Osteocyte (in vitro differentiated cells): Measurements from ENCODE around the gene EZH1. TPM values are rescaled to one million over a fixed set of nuclear protein-coding genes. Genes with fewer than 3 reads are reported as not detected.

Experiments
- DNase-seq: peaks from one replicate; pipeline ENCODE4 v3.0.0; 2021; ENCODE audit warnings: mixed read lengths; ENCODE audit not compliant: unreplicated experiment; ENCODE audit errors: extremely low spot score
- H3K27ac Mint-ChIP-seq: one replicate; pipeline ENCODE4 v1.8.0; 2021; ENCODE audit warnings: mild to moderate bottlenecking, mixed read lengths; ENCODE audit not compliant: unreplicated experiment
- H3K27me3 Mint-ChIP-seq: one replicate; pipeline ENCODE4 v1.8.0; 2021; ENCODE audit warnings: mixed read lengths; ENCODE audit not compliant: unreplicated experiment
- H3K36me3 Mint-ChIP-seq: one replicate; pipeline ENCODE4 v1.8.0; 2021; ENCODE audit warnings: mixed read lengths; ENCODE audit not compliant: unreplicated experiment
- H3K4me1 Mint-ChIP-seq: one replicate; pipeline ENCODE4 v1.8.0; 2021; ENCODE audit warnings: mixed read lengths; ENCODE audit not compliant: unreplicated experiment
- H3K4me3 Mint-ChIP-seq: one replicate; pipeline ENCODE4 v1.8.0; 2021; ENCODE audit warnings: mild to moderate bottlenecking, moderate library complexity, mixed read lengths; ENCODE audit not compliant: unreplicated experiment
- H3K9me3 Mint-ChIP-seq: one replicate; pipeline ENCODE4 v1.8.0; 2021; ENCODE audit warnings: mixed read lengths; ENCODE audit not compliant: unreplicated experiment
- CTCF ChIP-seq: fragments of 200-600 bp; sonication (generic); IDR thresholded peaks from 2 replicates; pipeline ENCODE4 v1.5.0; 2021; ENCODE audit warnings: antibody characterized with exemption, mild to moderate bottlenecking, moderate library complexity
- total RNA-seq: library from RNA; stranded (reverse); gene quantifications from 2 replicates; pipeline ENCODE4 v1.2.1, GENCODE V29; 2021

The EZH1 gene
- total RNA-seq, 1 donor from 2014 or later, result 44.8 TPM

GRCh38 chr17:42674755-42675347 is 70.0 kb downstream of the EZH1 start:
- TF ChIP-seq CTCF, result no peak
- no peak for DNase-seq
- H3K36me3 Mint-ChIP-seq, result peaks cover 6% of the 10 kb centered on the region
- H3K27ac Mint-ChIP-seq, result peak overlapping the region; percentile 27
- H3K4me3 Mint-ChIP-seq, result peak overlapping the region; percentile 65
- no peaks in the 10 kb centered on the region for H3K27me3 Mint-ChIP-seq
- H3K9me3 Mint-ChIP-seq, result no peaks in the 10 kb centered on the region
- peaks cover 33% of the 10 kb centered on the region for H3K4me1 Mint-ChIP-seq

- H3K36me3 Mint-ChIP-seq, result peaks cover 11% of the 10 kb centered on the region
- no peak for DNase-seq
- peaks cover 33% of the 10 kb centered on the region for H3K4me1 Mint-ChIP-seq
- H3K27me3 Mint-ChIP-seq, result no peaks in the 10 kb centered on the region
- TF ChIP-seq CTCF, result peak; percentile 54
- H3K4me3 Mint-ChIP-seq, result peak overlapping the region; percentile 65
- no peak overlapping the region for H3K27ac Mint-ChIP-seq
- no peaks in the 10 kb centered on the region for H3K9me3 Mint-ChIP-seq
Observed at GRCh38 chr17:42673885-42674754, 70.7 kb downstream of the EZH1 start.

- Mint-ChIP-seq H3K4me1 (peaks cover 36% of the 10 kb centered on the region), H3K4me3 (no peak overlapping the region), H3K27me3 (no peaks in the 10 kb centered on the region), H3K36me3 (peaks cover 13% of the 10 kb centered on the region), H3K27ac (no peak overlapping the region), H3K9me3 (no peaks in the 10 kb centered on the region)
- no peak for TF ChIP-seq CTCF
- no peak for DNase-seq
Observed at GRCh38 chr17:42673266-42673884, 71.5 kb downstream of the EZH1 start.

- H3K9me3 Mint-ChIP-seq, result no peaks in the 10 kb centered on the region
- peak overlapping the region; percentile 69 for H3K27ac Mint-ChIP-seq
- peaks cover 43% of the 10 kb centered on the region for H3K4me1 Mint-ChIP-seq
- no peaks in the 10 kb centered on the region for H3K27me3 Mint-ChIP-seq
- DNase-seq, result no peak
- no peak overlapping the region for H3K4me3 Mint-ChIP-seq
- H3K36me3 Mint-ChIP-seq, result peaks cover 16% of the 10 kb centered on the region
- no peak for TF ChIP-seq CTCF
Observed at GRCh38 chr17:42672038-42672437, 72.8 kb downstream of the EZH1 start.
